Mucosa of rectum (tissue), 2 donors: ENCODE data around the gene HOPX.
"Not testable (repeated sequence)": the region's sequence is repeated elsewhere in the genome, so short reads cannot be mapped to it uniquely, and the experiment has no call there.

Source experiments
- H3K27ac ChIP-seq, 2 donors: one replicate each; pipeline ENCODE4 v1.7.0; 2013; ENCODE audit warnings: inconsistent platforms in 2 of 2, low read depth in 2 of 2, low read length in 2 of 2
- H3K27me3 ChIP-seq, 2 donors: one replicate each; pipeline ENCODE4 v1.7.0; 2013; ENCODE audit warnings: low read length in 2 of 2; ENCODE audit not compliant: control insufficient read depth in 2 of 2, insufficient read depth in 2 of 2
- H3K36me3 ChIP-seq, 2 donors: one replicate each; pipeline ENCODE4 v1.7.0; 2013; ENCODE audit warnings: low read length in 2 of 2; ENCODE audit not compliant: control insufficient read depth in 2 of 2, insufficient read depth in 2 of 2
- H3K4me1 ChIP-seq, 2 donors: one replicate each; pipeline ENCODE4 v1.7.0; 2013; ENCODE audit warnings: low read length in 2 of 2, mild to moderate bottlenecking in 1 of 2; ENCODE audit not compliant: control insufficient read depth in 2 of 2, insufficient read depth in 2 of 2
- H3K4me3 ChIP-seq, 2 donors: one replicate each; pipeline ENCODE4 v1.7.0; 2013; ENCODE audit warnings: low read length in 2 of 2
- H3K9ac ChIP-seq, 2 donors: one replicate each; pipeline ENCODE4 v1.7.0; 2013; ENCODE audit warnings: low read length in 2 of 2, low read depth in 1 of 2, mild to moderate bottlenecking in 1 of 2
- H3K9me3 ChIP-seq, 2 donors: one replicate each; pipeline ENCODE4 v1.7.0; 2013; ENCODE audit warnings: low read length in 2 of 2; ENCODE audit not compliant: control insufficient read depth in 2 of 2
- donor health status: healthy.
- donor health status: Normal muscosa, but diverticular disease.

HOPX gene

DNA sequence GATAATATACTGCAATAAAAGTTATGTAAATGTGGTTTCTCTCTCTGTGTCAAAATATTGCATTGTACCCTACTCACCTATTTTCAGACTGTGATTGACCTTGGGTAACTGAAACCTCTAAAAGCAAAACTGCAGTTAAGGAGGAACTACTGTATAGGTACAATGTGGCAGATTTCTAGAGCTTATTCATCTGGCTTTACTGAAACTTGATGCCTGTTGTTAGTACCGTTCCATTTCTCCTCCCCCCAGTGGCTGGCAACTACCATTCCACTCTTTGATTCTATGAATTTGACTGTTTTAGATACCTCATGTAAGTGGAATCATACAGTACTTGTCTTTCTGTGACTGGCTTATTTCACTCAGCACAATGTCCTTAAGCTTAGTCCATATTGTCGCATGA lies 61.9 kb downstream of the HOPX start:
- no peaks in the 10 kb centered on the region for H3K36me3 ChIP-seq
- peaks cover 0 to 2% of the 10 kb centered on the region in 2 donors for H3K4me1 ChIP-seq
- no peak overlapping the region for H3K27ac ChIP-seq
- peaks cover 0 to 3% of the 10 kb centered on the region in 2 donors for H3K27me3 ChIP-seq
- no peak overlapping the region for H3K4me3 ChIP-seq
- H3K9me3 ChIP-seq, result no peaks in the 10 kb centered on the region
- no peak overlapping the region for H3K9ac ChIP-seq

DNA sequence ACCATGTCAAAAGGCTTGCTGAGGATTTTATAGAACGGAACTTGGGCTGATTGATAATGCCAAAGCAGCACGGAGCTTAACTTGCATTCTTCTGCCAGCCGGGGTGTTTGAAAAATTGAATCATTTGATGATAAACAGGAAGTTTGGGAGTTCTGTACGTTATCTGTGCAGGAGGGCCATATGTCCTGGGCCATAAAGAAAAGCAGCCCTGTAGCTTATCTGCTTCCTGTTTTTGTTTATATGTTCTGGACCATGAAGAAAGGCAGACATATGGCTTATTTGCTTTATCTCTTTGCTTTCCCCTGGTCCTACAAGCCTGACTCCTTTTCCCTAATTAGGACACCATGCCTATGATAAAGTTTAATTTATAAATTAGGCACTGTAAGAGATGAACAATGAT lies 62.4 kb downstream of the HOPX start:
- Histone ChIP-seq H3K27ac (no peak overlapping the region), H3K4me1 (peaks cover 0 to 2% of the 10 kb centered on the region in 2 donors), H3K9me3 (no peaks in the 10 kb centered on the region), H3K9ac (no peak overlapping the region), H3K27me3 (peaks cover 0 to 3% of the 10 kb centered on the region in 2 donors), H3K36me3 (no peaks in the 10 kb centered on the region), H3K4me3 (no peak overlapping the region)

DNA sequence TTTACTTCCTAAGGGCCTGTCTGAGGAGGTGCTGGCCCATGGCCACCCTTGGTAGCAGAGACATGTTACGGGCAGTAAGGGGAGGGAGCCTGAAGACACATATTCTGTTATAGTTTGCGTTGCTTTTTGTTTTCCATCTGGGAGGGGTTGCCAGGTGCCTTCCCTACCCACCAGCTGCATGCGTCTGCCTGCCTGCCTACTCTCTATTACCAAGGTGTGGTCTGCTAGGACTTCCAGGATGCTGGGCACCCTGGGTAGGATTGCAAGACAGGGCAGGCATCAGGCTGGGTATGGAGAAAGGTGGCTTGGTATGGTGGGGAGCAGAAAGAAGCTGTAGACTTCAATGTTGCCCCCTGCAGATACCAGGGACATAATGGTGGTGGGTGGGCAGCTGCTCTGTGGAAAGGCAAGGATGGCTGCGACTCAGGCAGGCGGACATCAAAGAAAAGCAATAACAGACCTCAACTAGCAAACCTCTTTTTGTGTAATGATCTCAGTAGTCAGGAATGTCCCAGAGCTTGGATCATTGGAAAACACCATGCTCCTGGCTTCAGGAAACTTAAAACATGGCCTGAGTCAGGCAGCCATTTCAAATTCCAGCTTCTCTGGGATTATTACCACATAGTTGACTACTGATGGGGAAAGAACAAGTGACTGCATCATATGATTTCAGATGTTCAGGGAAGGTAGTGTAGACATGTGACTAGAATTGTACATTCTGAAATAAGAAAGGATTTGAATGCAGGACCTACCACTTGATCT lies 67.8 kb downstream of the HOPX start:
- H3K4me1 ChIP-seq, result no peaks in the 10 kb centered on the region
- H3K4me3 ChIP-seq, result no peak overlapping the region
- H3K27ac ChIP-seq, result no peak overlapping the region
- H3K9ac ChIP-seq, result no peak overlapping the region
- no peaks in the 10 kb centered on the region for H3K9me3 ChIP-seq
- H3K27me3 ChIP-seq, result peaks cover 0 to 3% of the 10 kb centered on the region in 2 donors
- H3K36me3 ChIP-seq, result no peaks in the 10 kb centered on the region

DNA sequence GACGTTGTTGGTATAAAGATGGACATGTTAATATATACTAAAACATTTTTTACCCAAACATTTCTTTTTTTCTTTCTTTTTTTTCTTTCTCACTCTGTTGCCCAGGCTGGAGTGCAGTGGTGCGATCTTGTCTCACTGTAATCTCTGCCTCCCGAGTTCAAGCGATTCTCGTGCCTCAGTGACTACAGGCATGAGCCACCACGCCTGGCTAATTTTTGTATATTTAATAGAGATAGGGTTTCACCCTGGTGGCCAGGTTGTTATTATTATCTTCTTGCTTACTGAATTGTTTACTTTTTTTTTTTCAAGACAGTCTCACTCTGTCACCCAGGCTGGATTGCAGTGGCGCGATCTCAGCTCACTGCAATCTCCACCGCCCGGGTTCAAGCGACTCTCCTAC lies 68.8 kb downstream of the HOPX start:
- H3K27ac ChIP-seq, result no peak overlapping the region
- H3K9me3 ChIP-seq, result no peaks in the 10 kb centered on the region
- no peak overlapping the region for H3K9ac ChIP-seq

DNA sequence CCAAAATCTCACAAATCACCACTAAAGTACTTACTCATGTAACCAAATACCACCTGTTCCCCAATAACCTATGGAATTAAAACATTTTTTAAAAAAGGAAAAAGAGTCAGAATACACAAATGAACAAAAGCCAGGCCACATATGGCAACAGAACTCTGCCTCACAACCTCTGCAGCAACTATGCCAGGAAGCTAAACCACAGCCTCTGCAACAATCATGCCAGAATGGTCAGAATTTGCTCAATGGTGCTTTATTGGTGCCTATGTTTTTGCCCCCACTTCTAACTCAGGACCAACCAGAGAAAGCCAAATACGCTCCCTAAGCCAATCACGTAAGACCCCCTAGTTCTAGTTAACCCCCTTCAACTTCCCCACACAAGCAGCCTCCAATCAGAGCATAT lies 69.6 kb downstream of the HOPX start:
- no peaks in the 10 kb centered on the region for H3K36me3 ChIP-seq
- H3K9me3 ChIP-seq, result no peaks in the 10 kb centered on the region
- no peaks in the 10 kb centered on the region for H3K27me3 ChIP-seq
- no peak overlapping the region for H3K9ac ChIP-seq
- H3K4me3 ChIP-seq, result no peak overlapping the region
- no peak overlapping the region for H3K27ac ChIP-seq
- H3K4me1 ChIP-seq, result no peaks in the 10 kb centered on the region

More for the DNA sequence above, 68.8 kb downstream of the HOPX start:
- Histone ChIP-seq H3K36me3 (no peaks in the 10 kb centered on the region), H3K4me3 (no peak overlapping the region), H3K4me1 (no peaks in the 10 kb centered on the region), H3K27me3 (no peaks in the 10 kb centered on the region)

DNA sequence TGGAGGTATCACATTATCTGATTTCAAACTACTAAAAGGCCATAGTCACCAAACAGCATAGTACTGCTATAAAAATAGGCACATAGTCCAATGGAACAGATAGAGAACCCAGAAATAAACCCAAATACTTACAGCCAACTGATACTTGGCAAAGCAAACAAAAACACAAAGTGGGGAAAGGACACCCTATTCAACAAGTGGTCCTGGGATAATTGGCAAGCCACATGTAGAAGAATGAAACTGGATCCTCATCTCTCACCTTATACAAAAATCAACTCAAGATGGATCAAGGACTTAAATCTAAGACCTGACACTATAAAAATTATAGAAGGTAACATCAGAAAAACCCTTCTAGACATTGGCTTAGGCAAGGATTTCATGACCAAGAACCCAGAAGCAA lies 70.9 kb downstream of the HOPX start:
- H3K4me3 ChIP-seq, H3K9ac ChIP-seq, H3K36me3 ChIP-seq, H3K4me1 ChIP-seq, H3K27me3 ChIP-seq, H3K9me3 ChIP-seq, H3K27ac ChIP-seq: not testable (repeated sequence)

DNA sequence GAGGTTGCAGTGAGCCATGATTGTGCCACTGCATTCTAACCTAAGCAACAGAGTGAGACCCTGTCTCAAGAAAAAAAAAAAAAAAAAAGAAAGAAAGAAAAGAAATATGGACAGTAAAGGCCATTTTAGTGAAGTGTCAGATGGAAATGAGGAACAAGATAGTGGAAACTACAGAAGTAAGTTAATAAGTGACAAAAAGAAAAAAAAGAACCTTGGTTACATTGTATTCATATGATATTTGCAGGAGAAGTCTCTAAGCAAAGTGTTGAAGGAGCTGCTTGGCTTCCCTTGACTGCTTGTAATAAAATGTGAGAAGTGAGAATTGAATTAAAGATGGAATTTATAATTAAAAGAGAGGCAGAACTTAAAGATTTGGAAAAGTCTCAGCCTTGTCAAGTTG lies 73.2 kb downstream of the HOPX start:
- Histone ChIP-seq H3K9me3 (no peaks in the 10 kb centered on the region), H3K36me3 (no peaks in the 10 kb centered on the region), H3K9ac (no peak overlapping the region), H3K4me3 (no peak overlapping the region), H3K27me3 (no peaks in the 10 kb centered on the region), H3K27ac (no peak overlapping the region), H3K4me1 (no peaks in the 10 kb centered on the region)

DNA sequence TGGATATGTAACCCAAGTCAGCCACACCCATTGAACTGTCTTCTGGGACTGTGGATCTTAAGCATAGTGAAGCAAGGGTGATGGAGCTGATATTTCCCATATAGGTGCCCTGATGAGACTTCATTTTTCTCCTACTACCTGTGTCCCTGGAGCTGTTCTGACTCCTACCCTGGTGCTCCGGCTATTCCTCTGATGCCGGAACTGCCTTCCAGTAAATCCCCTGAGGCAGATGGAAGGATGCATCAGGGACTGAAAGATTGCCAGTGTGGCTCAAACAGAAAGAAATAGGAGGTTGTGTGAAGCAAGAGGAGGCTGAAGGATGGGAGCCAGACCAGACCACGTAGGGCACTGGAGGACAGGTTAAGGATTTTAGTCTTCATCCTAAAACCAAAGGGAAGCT lies 74.7 kb downstream of the HOPX start:
- H3K27ac ChIP-seq, result no peak overlapping the region

DNA sequence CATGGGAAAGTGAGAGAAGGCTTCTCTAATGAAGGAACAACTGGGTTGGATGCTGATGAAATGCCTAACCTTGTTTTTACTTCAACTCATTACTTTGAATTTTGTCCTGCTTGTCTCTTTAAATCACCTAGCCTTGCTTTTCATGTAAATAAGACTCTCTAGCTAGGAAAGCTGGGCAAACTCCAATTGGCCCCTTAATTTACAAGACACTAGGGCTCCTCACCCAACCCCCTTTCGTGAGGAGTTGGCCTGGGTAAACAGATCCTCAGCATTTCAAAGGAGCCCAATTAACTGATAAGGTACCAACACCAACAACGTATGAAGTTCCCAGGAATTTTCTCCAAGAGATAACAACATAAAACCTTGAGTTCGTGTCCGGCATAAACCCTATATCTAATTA lies 75.6 kb downstream of the HOPX start:
- H3K9me3 ChIP-seq, H3K27ac ChIP-seq, H3K4me3 ChIP-seq, H3K36me3 ChIP-seq, H3K4me1 ChIP-seq, H3K27me3 ChIP-seq, H3K9ac ChIP-seq: not testable (repeated sequence)

More for the DNA sequence above, 74.7 kb downstream of the HOPX start:
- Histone ChIP-seq H3K4me3 (no peak overlapping the region), H3K9ac (no peak overlapping the region), H3K36me3 (no peaks in the 10 kb centered on the region), H3K9me3 (no peaks in the 10 kb centered on the region), H3K4me1 (no peaks in the 10 kb centered on the region), H3K27me3 (no peaks in the 10 kb centered on the region)

DNA sequence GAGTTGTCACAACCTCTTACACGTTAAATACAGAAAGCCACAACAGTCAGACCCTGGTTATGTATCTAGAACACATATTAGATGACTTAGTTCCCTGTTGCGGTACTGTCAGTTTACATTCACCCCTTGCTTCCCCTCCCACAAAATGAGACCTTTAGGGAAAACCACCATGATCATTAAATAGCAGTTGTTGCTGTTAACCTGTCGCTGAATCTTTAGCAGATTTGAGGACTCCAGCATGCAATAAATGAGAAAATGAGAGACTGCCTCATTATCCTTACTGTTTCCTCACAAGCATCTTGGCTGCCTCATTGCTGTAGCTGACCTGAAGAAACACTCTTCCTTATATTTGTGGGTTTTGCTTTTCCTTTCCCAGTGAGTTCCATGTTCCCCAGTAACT lies 77.8 kb downstream of the HOPX start:
- H3K36me3 ChIP-seq, result no peaks in the 10 kb centered on the region
- no peak overlapping the region for H3K4me3 ChIP-seq
- H3K27me3 ChIP-seq, result no peaks in the 10 kb centered on the region
- no peaks in the 10 kb centered on the region for H3K9me3 ChIP-seq
- no peak overlapping the region for H3K27ac ChIP-seq
- no peaks in the 10 kb centered on the region for H3K4me1 ChIP-seq
- H3K9ac ChIP-seq, result no peak overlapping the region
